Measurements from ENCODE around the gene BCR. TPM values are rescaled to one million over a fixed set of nuclear protein-coding genes. Genes with fewer than 3 reads are reported as not detected.

The BCR gene
- total and polyA plus RNA-seq, 2 donors (not counting 1 experiment from before 2014, with no cell fraction given), result 30.2 to 46.4 TPM

DNA sequence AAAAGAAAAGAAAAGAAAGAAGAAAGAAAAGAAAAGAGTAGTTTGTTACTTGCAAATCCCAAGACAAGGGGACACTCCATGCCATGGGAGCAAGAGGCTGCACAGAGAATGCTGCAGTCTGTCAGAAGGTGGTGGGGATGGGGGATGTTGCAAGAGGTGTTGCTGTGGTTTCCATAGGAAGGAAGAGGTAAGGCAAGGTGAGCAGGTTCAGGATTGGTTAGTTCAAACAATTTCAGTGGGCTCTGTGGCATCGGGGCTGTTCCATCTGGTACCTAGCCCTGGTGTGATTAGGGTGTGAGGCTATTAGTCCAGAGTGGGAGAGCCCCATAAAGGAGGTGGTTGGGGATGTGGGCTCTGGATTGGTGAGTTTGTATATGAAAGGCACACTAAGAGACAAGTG is 172.7 kb downstream of the BCR start:
- Histone ChIP-seq H3K27me3 (replicated peaks in 1 of 4; ENCODE audit: control extremely low read depth in 1 of 4, control insufficient read depth in 3 of 4, insufficient read depth in 4 of 4, low read length in 3 of 4) (peaks cover 0 to 9% (median 2%) of the 10 kb centered on the region in 4 experiments), H2AFZ (ENCODE audit: insufficient read depth, low read depth, low read length, poor library complexity, severe bottlenecking) (no peak overlapping the region), H3K36me3 (replicated peaks in 1 of 2; ENCODE audit: control extremely low read depth in 1 of 2, control insufficient read depth in 1 of 2, extremely low read depth in 1 of 2, insufficient read depth in 2 of 2, low read length in 1 of 2) (no peaks in the 10 kb centered on the region), H3K4me2 (replicated peaks; ENCODE audit: low read depth, low read length, poor library complexity, severe bottlenecking) (no peak overlapping the region), H3K9me3 (ENCODE audit: control extremely low read depth in 1 of 3, control insufficient read depth in 2 of 3, insufficient read depth in 1 of 3, low read length in 2 of 3) (no peaks in the 10 kb centered on the region), H3K27ac (ENCODE audit: low read length in 2 of 2) (no peak overlapping the region), H3K79me2 (ENCODE audit: control insufficient read depth, insufficient read depth, low read length) (no peaks in the 10 kb centered on the region), H3K4me3 (ENCODE audit: control extremely low read depth in 1 of 5, extremely low read depth in 1 of 5, insufficient read depth in 1 of 5, low read depth in 2 of 5, low read length in 4 of 5) (no peak overlapping the region), H3K9ac (ENCODE audit: low read length) (no peak overlapping the region), H3K4me1 (ENCODE audit: control insufficient read depth in 2 of 2, insufficient read depth in 2 of 2, low read length in 2 of 2) (no peaks in the 10 kb centered on the region), H4K20me1 (ENCODE audit: control insufficient read depth, insufficient read depth, low read length, poor library complexity, severe bottlenecking) (no peaks in the 10 kb centered on the region)
- DNase-seq, result no peak
- TF ChIP-seq, protein P1, sequence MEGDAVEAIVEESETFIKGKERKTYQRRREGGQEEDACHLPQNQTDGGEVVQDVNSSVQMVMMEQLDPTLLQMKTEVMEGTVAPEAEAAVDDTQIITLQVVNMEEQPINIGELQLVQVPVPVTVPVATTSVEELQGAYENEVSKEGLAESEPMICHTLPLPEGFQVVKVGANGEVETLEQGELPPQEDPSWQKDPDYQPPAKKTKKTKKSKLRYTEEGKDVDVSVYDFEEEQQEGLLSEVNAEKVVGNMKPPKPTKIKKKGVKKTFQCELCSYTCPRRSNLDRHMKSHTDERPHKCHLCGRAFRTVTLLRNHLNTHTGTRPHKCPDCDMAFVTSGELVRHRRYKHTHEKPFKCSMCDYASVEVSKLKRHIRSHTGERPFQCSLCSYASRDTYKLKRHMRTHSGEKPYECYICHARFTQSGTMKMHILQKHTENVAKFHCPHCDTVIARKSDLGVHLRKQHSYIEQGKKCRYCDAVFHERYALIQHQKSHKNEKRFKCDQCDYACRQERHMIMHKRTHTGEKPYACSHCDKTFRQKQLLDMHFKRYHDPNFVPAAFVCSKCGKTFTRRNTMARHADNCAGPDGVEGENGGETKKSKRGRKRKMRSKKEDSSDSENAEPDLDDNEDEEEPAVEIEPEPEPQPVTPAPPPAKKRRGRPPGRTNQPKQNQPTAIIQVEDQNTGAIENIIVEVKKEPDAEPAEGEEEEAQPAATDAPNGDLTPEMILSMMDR (IDR thresholded peaks at IDR 0.05), result no peak
- TF ChIP-seq EZH2 (IDR thresholded peaks at IDR 0.05; ENCODE audit: borderline replicate concordance, insufficient read depth, low read depth, low read length, poor library complexity, severe bottlenecking), result no peak
- intact Hi-C loops (cut with micrococcal nuclease), result no loop called here
- Mint-ChIP-seq H3K4me3 (no peak overlapping the region), H3K27ac (no peak overlapping the region), H3K4me1 (no peaks in the 10 kb centered on the region), H3K27me3 (peaks cover 30% of the 10 kb centered on the region), H3K9me3 (ENCODE audit: insufficient read depth) (no peaks in the 10 kb centered on the region)
- ChIA-PET POLR2A (no interaction called here), CTCF (no interaction called here)
- 75% methylated on average over 1 of the region's 1 CpG for WGBS (ENCODE audit: insufficient coverage)
- no peak for ATAC-seq (ENCODE audit: low read depth)

DNA sequence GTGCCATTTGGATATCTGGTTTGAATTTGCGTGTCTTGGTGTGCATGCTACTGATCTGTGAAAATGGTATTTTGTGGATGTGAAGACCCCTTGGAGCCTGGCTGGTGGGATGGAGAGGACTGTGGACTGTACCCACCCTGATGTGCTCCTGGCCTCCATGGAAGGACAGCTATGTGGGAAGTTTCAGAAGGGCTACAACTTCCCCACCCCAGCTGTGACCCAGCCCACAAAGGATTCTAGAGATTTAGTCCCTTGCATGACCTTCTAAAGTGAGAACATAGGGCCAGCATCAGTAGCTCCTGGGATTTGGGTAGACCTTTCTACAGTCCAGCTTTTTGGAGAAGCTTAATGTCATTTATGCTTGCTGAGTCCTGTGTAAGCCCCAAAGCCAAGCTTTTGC is 173.4 kb downstream of the BCR start:
- intact Hi-C loops (cut with micrococcal nuclease), result no loop called here
- no peak overlapping the region for H3K27ac ChIP-seq (ENCODE audit: low read length in 2 of 2)
- no peaks in the 10 kb centered on the region for H3K79me2 ChIP-seq (ENCODE audit: control insufficient read depth, insufficient read depth, low read length)
- POLR2A ChIA-PET, result no interaction called here
- WGBS (ENCODE audit: insufficient coverage), result 88% methylated on average over 1 of the region's 1 CpG
- no peak overlapping the region for H3K27ac Mint-ChIP-seq
- TF ChIP-seq EZH2 (IDR thresholded peaks at IDR 0.05; ENCODE audit: borderline replicate concordance, insufficient read depth, low read depth, low read length, poor library complexity, severe bottlenecking), result no peak
- TF ChIP-seq, protein P1 (IDR thresholded peaks at IDR 0.05), result no peak
- no peak overlapping the region for H3K4me2 ChIP-seq (replicated peaks; ENCODE audit: low read depth, low read length, poor library complexity, severe bottlenecking)
- no peak overlapping the region for H3K4me3 ChIP-seq (ENCODE audit: control extremely low read depth in 1 of 5, extremely low read depth in 1 of 5, insufficient read depth in 1 of 5, low read depth in 2 of 5, low read length in 4 of 5)
- no peak overlapping the region for H2AFZ ChIP-seq (ENCODE audit: insufficient read depth, low read depth, low read length, poor library complexity, severe bottlenecking)
- no peak for DNase-seq
- ATAC-seq (ENCODE audit: low read depth), result no peak
- no peaks in the 10 kb centered on the region for H3K9me3 ChIP-seq (ENCODE audit: control extremely low read depth in 1 of 3, control insufficient read depth in 2 of 3, insufficient read depth in 1 of 3, low read length in 2 of 3)
- no peaks in the 10 kb centered on the region for H3K4me1 Mint-ChIP-seq
- H4K20me1 ChIP-seq (ENCODE audit: control insufficient read depth, insufficient read depth, low read length, poor library complexity, severe bottlenecking), result no peaks in the 10 kb centered on the region
- H3K9me3 Mint-ChIP-seq (ENCODE audit: insufficient read depth), result no peaks in the 10 kb centered on the region
- H3K36me3 ChIP-seq (replicated peaks in 1 of 2; ENCODE audit: control extremely low read depth in 1 of 2, control insufficient read depth in 1 of 2, extremely low read depth in 1 of 2, insufficient read depth in 2 of 2, low read length in 1 of 2), result no peaks in the 10 kb centered on the region
- peaks cover 0 to 9% (median 2%) of the 10 kb centered on the region in 4 experiments for H3K27me3 ChIP-seq (replicated peaks in 1 of 4; ENCODE audit: control extremely low read depth in 1 of 4, control insufficient read depth in 3 of 4, insufficient read depth in 4 of 4, low read length in 3 of 4)
- H3K4me3 Mint-ChIP-seq, result no peak overlapping the region
- peaks cover 29% of the 10 kb centered on the region for H3K27me3 Mint-ChIP-seq
- H3K9ac ChIP-seq (ENCODE audit: low read length), result no peak overlapping the region
- H3K4me1 ChIP-seq (ENCODE audit: control insufficient read depth in 2 of 2, insufficient read depth in 2 of 2, low read length in 2 of 2), result no peaks in the 10 kb centered on the region
- CTCF ChIA-PET, result no interaction called here

All from B cell (primary cell).